Adrenal gland (tissue), 5 donors: ENCODE results near the gene MAML3.

Experiments
- CTCF ChIP-seq, 6 experiments: fragments of 450-650 bp in 4 of 6; fragments of 200-600 bp in 2 of 6; sonication (generic) in 1 of 6; IDR thresholded peaks; 1 replicate in 5 of 6; 2 replicates in 1 of 6; pipeline versions ENCODE4 v1.5.1 to v1.8.0; 2016 to 2021; ENCODE audit warnings: antibody characterized with exemption in 6 of 6, mild to moderate bottlenecking in 2 of 6, moderate library complexity in 1 of 6
- POLR2A ChIP-seq, 2 donors: fragments of 450-650 bp; IDR thresholded peaks; one replicate each; pipeline ENCODE4 v1.6.1; 2017; ENCODE audit warnings: antibody characterized with exemption in 2 of 2, mild to moderate bottlenecking in 2 of 2, moderate library complexity in 1 of 2
- donor health status: DM: no; HTN: no; CAD: no.

GRCh38 chr4:139962130-139962684 is 191.8 kb downstream of the MAML3 start:
- no peak for TF ChIP-seq CTCF (IDR thresholded peaks at IDR 0.05)
- no peak for TF ChIP-seq POLR2A (IDR thresholded peaks at IDR 0.05)
